ENCODE data around the gene RIPOR2.
"Not testable (repeated sequence)": the region's sequence is repeated elsewhere in the genome, so short reads cannot be mapped to it uniquely, and the experiment has no call there.

Gene RIPOR2

GRCh38 chr6:24923885-24924401 is 11.8 kb downstream of the RIPOR2 start:
- H3K9me3 ChIP-seq (replicated peaks; ENCODE audit: low read length), result no peaks in the 10 kb centered on the region
- H3K4me1 ChIP-seq (ENCODE audit: control insufficient read depth, insufficient read depth, low read length), result peaks cover 13% of the 10 kb centered on the region
- H3K27me3 ChIP-seq (ENCODE audit: control insufficient read depth, insufficient read depth, low read length), result no peaks in the 10 kb centered on the region
- no peak overlapping the region for H3K9ac ChIP-seq (ENCODE audit: low read depth, low read length)
- H3K36me3 ChIP-seq (ENCODE audit: insufficient read depth, low read length), result no peaks in the 10 kb centered on the region
- H3K4me3 ChIP-seq (ENCODE audit: low read length), result no peak overlapping the region
- no peak overlapping the region for H3K4me2 ChIP-seq (ENCODE audit: low read length)

- Histone ChIP-seq H3K4me2 (ENCODE audit: low read length) (no peak overlapping the region), H3K4me1 (ENCODE audit: control insufficient read depth, insufficient read depth, low read length) (peaks cover 15% of the 10 kb centered on the region), H3K4me3 (ENCODE audit: low read length) (no peak overlapping the region), H3K36me3 (ENCODE audit: insufficient read depth, low read length) (no peaks in the 10 kb centered on the region), H3K9me3 (replicated peaks; ENCODE audit: low read length) (no peaks in the 10 kb centered on the region), H3K9ac (ENCODE audit: low read depth, low read length) (no peak overlapping the region), H3K27me3 (ENCODE audit: control insufficient read depth, insufficient read depth, low read length) (no peaks in the 10 kb centered on the region)
Measured at GRCh38 chr6:24922814-24923213, 12.9 kb downstream of the RIPOR2 start.

- H3K9me3 ChIP-seq (replicated peaks; ENCODE audit: low read length), result no peaks in the 10 kb centered on the region
- H3K36me3 ChIP-seq (ENCODE audit: insufficient read depth, low read length), result no peaks in the 10 kb centered on the region
- H3K9ac ChIP-seq (ENCODE audit: low read depth, low read length), result no peak overlapping the region
- H3K4me2 ChIP-seq (ENCODE audit: low read length), result no peak overlapping the region
- H3K4me1 ChIP-seq (ENCODE audit: control insufficient read depth, insufficient read depth, low read length), result peaks cover 13% of the 10 kb centered on the region
- no peak overlapping the region for H3K4me3 ChIP-seq (ENCODE audit: low read length)
- no peaks in the 10 kb centered on the region for H3K27me3 ChIP-seq (ENCODE audit: control insufficient read depth, insufficient read depth, low read length)
Measured at GRCh38 chr6:24922170-24922569, 13.6 kb downstream of the RIPOR2 start.

- H3K27me3 ChIP-seq (ENCODE audit: control insufficient read depth, insufficient read depth, low read length), result peaks cover 9% of the 10 kb centered on the region
- H3K4me2 ChIP-seq (ENCODE audit: low read length), result no peak overlapping the region
- H3K4me1 ChIP-seq (ENCODE audit: control insufficient read depth, insufficient read depth, low read length), result peaks cover 13% of the 10 kb centered on the region
- no peak overlapping the region for H3K9ac ChIP-seq (ENCODE audit: low read depth, low read length)
- H3K9me3 ChIP-seq (replicated peaks; ENCODE audit: low read length), result no peaks in the 10 kb centered on the region
- no peak overlapping the region for H3K4me3 ChIP-seq (ENCODE audit: low read length)
- H3K36me3 ChIP-seq (ENCODE audit: insufficient read depth, low read length), result no peaks in the 10 kb centered on the region
Measured at GRCh38 chr6:24920136-24920535, 15.6 kb downstream of the RIPOR2 start.

GRCh38 chr6:24919056-24919892 is 16.5 kb downstream of the RIPOR2 start:
- Histone ChIP-seq H3K27me3 (ENCODE audit: control insufficient read depth, insufficient read depth, low read length) (peaks cover 9% of the 10 kb centered on the region), H3K4me2 (ENCODE audit: low read length) (peak overlapping the region; percentile 39), H3K9me3 (replicated peaks; ENCODE audit: low read length) (no peaks in the 10 kb centered on the region), H3K36me3 (ENCODE audit: insufficient read depth, low read length) (no peaks in the 10 kb centered on the region), H3K4me1 (ENCODE audit: control insufficient read depth, insufficient read depth, low read length) (peaks cover 13% of the 10 kb centered on the region), H3K4me3 (ENCODE audit: low read length) (no peak overlapping the region), H3K9ac (ENCODE audit: low read depth, low read length) (peak overlapping the region; percentile 11)

- H3K4me3 ChIP-seq (ENCODE audit: low read length), result no peak overlapping the region
- peak overlapping the region; percentile 39 for H3K4me2 ChIP-seq (ENCODE audit: low read length)
- H3K4me1 ChIP-seq (ENCODE audit: control insufficient read depth, insufficient read depth, low read length), result peaks cover 13% of the 10 kb centered on the region
- no peaks in the 10 kb centered on the region for H3K9me3 ChIP-seq (replicated peaks; ENCODE audit: low read length)
- H3K27me3 ChIP-seq (ENCODE audit: control insufficient read depth, insufficient read depth, low read length), result peaks cover 10% of the 10 kb centered on the region
- no peak overlapping the region for H3K9ac ChIP-seq (ENCODE audit: low read depth, low read length)
- no peaks in the 10 kb centered on the region for H3K36me3 ChIP-seq (ENCODE audit: insufficient read depth, low read length)
Measured at GRCh38 chr6:24918641-24919055, 17.1 kb downstream of the RIPOR2 start.

GRCh38 chr6:24916496-24916895 is 19.3 kb downstream of the RIPOR2 start:
- Histone ChIP-seq H3K9ac (ENCODE audit: low read depth, low read length) (no peak overlapping the region), H3K27me3 (ENCODE audit: control insufficient read depth, insufficient read depth, low read length) (peaks cover 32% of the 10 kb centered on the region), H3K4me3 (ENCODE audit: low read length) (no peak overlapping the region), H3K36me3 (ENCODE audit: insufficient read depth, low read length) (no peaks in the 10 kb centered on the region), H3K4me1 (ENCODE audit: control insufficient read depth, insufficient read depth, low read length) (peaks cover 18% of the 10 kb centered on the region), H3K4me2 (ENCODE audit: low read length) (no peak overlapping the region), H3K9me3 (replicated peaks; ENCODE audit: low read length) (no peaks in the 10 kb centered on the region)

GRCh38 chr6:24915641-24916040 is 20.1 kb downstream of the RIPOR2 start:
- no peak overlapping the region for H3K4me3 ChIP-seq (ENCODE audit: low read length)
- H3K9ac ChIP-seq (ENCODE audit: low read depth, low read length), result no peak overlapping the region
- H3K9me3 ChIP-seq (replicated peaks; ENCODE audit: low read length), result no peaks in the 10 kb centered on the region
- H3K36me3 ChIP-seq (ENCODE audit: insufficient read depth, low read length), result no peaks in the 10 kb centered on the region
- H3K27me3 ChIP-seq (ENCODE audit: control insufficient read depth, insufficient read depth, low read length), result peaks cover 38% of the 10 kb centered on the region
- H3K4me2 ChIP-seq (ENCODE audit: low read length), result no peak overlapping the region
- peaks cover 24% of the 10 kb centered on the region for H3K4me1 ChIP-seq (ENCODE audit: control insufficient read depth, insufficient read depth, low read length)

GRCh38 chr6:24914082-24914481 is 21.7 kb downstream of the RIPOR2 start:
- not testable (repeated sequence) for H3K4me2 ChIP-seq (ENCODE audit: low read length); H3K9me3 ChIP-seq (replicated peaks; ENCODE audit: low read length); H3K4me3 ChIP-seq (ENCODE audit: low read length); H3K36me3 ChIP-seq (ENCODE audit: insufficient read depth, low read length); H3K9ac ChIP-seq (ENCODE audit: low read depth, low read length)
- Histone ChIP-seq H3K27me3 (ENCODE audit: control insufficient read depth, insufficient read depth, low read length) (peaks cover 52% of the 10 kb centered on the region), H3K4me1 (ENCODE audit: control insufficient read depth, insufficient read depth, low read length) (peaks cover 32% of the 10 kb centered on the region)

GRCh38 chr6:24911796-24912382 is 23.9 kb downstream of the RIPOR2 start:
- H3K9ac ChIP-seq (ENCODE audit: low read depth, low read length), result peak overlapping the region; percentile 54
- H3K4me2 ChIP-seq (ENCODE audit: low read length), result peak overlapping the region; percentile 82
- peaks cover 64% of the 10 kb centered on the region for H3K27me3 ChIP-seq (ENCODE audit: control insufficient read depth, insufficient read depth, low read length)
- no peaks in the 10 kb centered on the region for H3K36me3 ChIP-seq (ENCODE audit: insufficient read depth, low read length)
- peak overlapping the region; percentile 66 for H3K4me3 ChIP-seq (ENCODE audit: low read length)
- H3K9me3 ChIP-seq (replicated peaks; ENCODE audit: low read length), result no peaks in the 10 kb centered on the region
- H3K4me1 ChIP-seq (ENCODE audit: control insufficient read depth, insufficient read depth, low read length), result peaks cover 35% of the 10 kb centered on the region

GRCh38 chr6:24910961-24911725 is 24.6 kb downstream of the RIPOR2 start:
- H3K9ac ChIP-seq (ENCODE audit: low read depth, low read length), result peak overlapping the region; percentile 54
- peak overlapping the region; percentile 66 for H3K4me3 ChIP-seq (ENCODE audit: low read length)
- peak overlapping the region; percentile 82 for H3K4me2 ChIP-seq (ENCODE audit: low read length)
- H3K4me1 ChIP-seq (ENCODE audit: control insufficient read depth, insufficient read depth, low read length), result peaks cover 35% of the 10 kb centered on the region
- no peaks in the 10 kb centered on the region for H3K36me3 ChIP-seq (ENCODE audit: insufficient read depth, low read length)
- H3K9me3 ChIP-seq (replicated peaks; ENCODE audit: low read length), result no peaks in the 10 kb centered on the region
- H3K27me3 ChIP-seq (ENCODE audit: control insufficient read depth, insufficient read depth, low read length), result peaks cover 61% of the 10 kb centered on the region

Data from skeletal muscle satellite cell (primary cell).